Adipose tissue (tissue), 3 donors: ENCODE results near the gene AGK. TPM values are rescaled to one million over a fixed set of nuclear protein-coding genes. Genes with fewer than 3 reads are reported as not detected.
"Not testable (repeated sequence)": the region's sequence is repeated elsewhere in the genome, so short reads cannot be mapped to it uniquely, and the experiment has no call there.

Experiments used
- H3K27ac ChIP-seq: one replicate; pipeline ENCODE4 v1.5.1; 2013; ENCODE audit warnings: low read depth, low read length
- WGBS, 3 donors: extraction: QIAGEN DNeasy Blood & Tissue Kit; methylation state at CpG; one replicate each; pipeline ENCODE4 v1.1.7; 2013; 5-methylcytosine and 5-hydroxymethylcytosine counted together
- polyA plus RNA-seq, 3 donors: library from polyadenylated mRNA; stranded (reverse); fragments of 200-250 nt; gene quantifications; one replicate each; pipeline ENCODE4 v1.2.3, GENCODE V29; 2013
- donor health status: healthy with polysubstance abuse.
- donor health status: Bipolar disorder and iron deficiency.
- donor health status: healthy.

The AGK gene
- polyA plus RNA-seq, 3 donors = 6.1 to 12.7 (median 11.4) TPM

GRCh38 chr7:141663081-141663849 is 112.1 kb downstream of the AGK start:
- 44 to 59% (median 47%) methylated on average over 6 of the region's 6 CpGs for WGBS, 3 donors
- H3K27ac ChIP-seq = no peak overlapping the region

GRCh38 chr7:141664450-141664849 is 113.2 kb downstream of the AGK start:
- 49 to 96% (median 95%) methylated on average over 6 of the region's 6 CpGs for WGBS, 3 donors
- no peak overlapping the region for H3K27ac ChIP-seq

GRCh38 chr7:141665208-141666035 is 114.2 kb downstream of the AGK start:
- WGBS, 3 donors = 93 to 97% (median 94%) methylated on average over 18 of the region's 18 CpGs

DNA sequence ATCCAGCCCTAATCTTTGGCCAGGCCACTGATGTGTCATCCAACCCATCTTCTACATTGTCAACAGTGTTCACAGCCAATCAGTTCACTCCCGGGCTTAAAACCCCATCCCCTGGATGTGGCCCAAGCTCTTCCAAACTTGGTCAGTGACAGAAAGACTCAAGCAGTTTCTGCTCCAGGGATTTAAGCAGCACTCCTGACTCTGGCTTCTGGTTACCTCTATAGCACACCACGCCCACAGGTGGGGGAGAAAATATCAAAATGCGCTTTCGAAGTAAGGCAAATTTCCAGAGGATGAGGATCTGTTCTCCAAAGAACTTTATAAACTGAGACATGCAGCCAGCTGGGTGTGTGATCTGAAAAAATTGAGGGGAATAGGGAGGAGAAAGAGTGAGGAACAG is 114.9 kb downstream of the AGK start:
- WGBS, 3 donors = 90 to 92% (median 92%) methylated on average over 4 of the region's 4 CpGs
- H3K27ac ChIP-seq = no peak overlapping the region

More at GRCh38 chr7:141665208-141666035, 114.2 kb downstream of the AGK start:
- H3K27ac ChIP-seq = no peak overlapping the region

GRCh38 chr7:141668853-141669252 is 117.6 kb downstream of the AGK start:
- no peak overlapping the region for H3K27ac ChIP-seq
- WGBS, 3 donors = 91 to 95% (median 91%) methylated on average over 2 of the region's 2 CpGs

DNA sequence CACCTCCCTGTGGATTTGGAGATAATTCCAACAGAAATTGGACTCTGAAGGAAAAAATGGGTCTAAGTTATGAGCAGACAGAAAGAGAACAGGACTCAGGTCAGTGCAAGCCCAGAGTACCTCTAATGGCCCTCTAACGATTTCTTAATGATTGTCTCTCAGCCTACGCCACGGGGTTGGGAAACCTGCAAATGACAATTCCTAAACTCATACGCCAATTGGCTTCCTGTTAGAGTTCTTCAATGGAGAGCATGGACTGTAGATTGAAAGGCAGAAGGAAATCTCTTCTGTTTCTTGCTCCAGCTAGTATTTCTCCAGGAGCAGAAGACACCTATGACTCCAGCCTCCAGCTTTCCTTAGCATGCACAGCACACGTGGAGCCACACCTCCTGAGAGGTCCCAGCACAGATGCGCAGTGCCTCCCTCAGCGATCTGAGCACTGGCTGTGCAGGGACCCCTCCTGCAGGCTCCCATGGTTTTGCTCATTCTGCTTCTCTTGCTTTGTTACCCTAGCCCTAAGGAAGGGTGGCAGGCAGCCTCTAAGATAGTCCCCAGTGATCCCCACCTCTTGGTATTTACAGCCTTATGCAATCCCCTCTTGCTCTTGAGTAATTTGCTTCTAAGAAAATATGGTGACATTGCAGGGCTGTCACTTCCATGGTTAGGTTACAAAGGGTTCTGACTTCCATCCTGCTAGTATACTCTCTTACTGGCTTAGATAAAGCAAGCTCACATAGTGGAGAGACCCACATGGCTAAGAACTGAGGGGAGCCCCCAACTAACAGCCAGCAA is 120.7 kb downstream of the AGK start:
- WGBS, 3 donors = 76 to 97% (median 84%) methylated on average over 7 of the region's 7 CpGs
- H3K27ac ChIP-seq = no peak overlapping the region

DNA sequence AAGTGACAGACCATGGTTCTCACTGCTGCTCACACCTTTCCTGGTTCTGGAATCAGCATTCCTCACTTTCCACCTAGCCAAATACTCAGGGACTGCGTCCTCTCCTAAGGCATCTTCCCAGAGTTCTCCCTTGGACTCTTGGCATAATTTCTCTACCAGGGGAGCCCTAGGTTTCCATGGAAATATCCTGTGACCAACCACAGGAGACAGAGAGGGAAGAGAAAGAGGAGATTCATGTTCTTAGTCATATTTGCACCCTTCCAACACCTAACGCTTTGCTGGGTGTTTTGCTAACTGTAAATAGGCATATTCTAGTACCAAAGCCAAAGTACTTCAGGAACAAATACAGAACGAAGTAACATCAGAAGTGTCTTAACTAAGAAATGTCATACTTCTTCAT is 122.1 kb downstream of the AGK start:
- no peak overlapping the region for H3K27ac ChIP-seq
- WGBS, 3 donors = 90 to 95% (median 94%) methylated on average over 3 of the region's 3 CpGs

- WGBS, 3 donors = 75 to 85% (median 80%) methylated on average over 5 of the region's 5 CpGs
- no peak overlapping the region for H3K27ac ChIP-seq
These were observed 123.0 kb downstream of the AGK start for GRCh38 chr7:141674171-141674671.

DNA sequence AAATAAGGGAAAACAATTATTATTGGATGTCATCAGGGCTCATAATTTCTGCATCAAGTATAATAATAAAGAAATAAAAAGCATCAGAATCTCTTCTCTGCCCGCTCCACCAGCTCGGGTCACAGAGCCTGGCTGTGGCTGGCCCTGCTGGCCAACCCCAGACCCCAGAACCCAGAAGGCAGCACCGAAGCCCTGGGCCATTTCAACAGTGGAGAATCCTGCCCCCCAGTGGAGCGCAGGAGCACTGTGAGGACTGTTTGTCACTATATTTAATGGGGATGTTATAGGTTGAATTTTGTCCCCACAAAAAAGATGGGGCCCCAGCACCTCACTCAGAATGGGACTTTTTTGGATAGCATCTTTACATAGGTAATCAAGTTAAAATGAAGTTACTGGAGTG is 123.5 kb downstream of the AGK start:
- H3K27ac ChIP-seq = no peak overlapping the region
- WGBS, 3 donors = 68 to 75% (median 70%) methylated on average over 4 of the region's 4 CpGs

DNA sequence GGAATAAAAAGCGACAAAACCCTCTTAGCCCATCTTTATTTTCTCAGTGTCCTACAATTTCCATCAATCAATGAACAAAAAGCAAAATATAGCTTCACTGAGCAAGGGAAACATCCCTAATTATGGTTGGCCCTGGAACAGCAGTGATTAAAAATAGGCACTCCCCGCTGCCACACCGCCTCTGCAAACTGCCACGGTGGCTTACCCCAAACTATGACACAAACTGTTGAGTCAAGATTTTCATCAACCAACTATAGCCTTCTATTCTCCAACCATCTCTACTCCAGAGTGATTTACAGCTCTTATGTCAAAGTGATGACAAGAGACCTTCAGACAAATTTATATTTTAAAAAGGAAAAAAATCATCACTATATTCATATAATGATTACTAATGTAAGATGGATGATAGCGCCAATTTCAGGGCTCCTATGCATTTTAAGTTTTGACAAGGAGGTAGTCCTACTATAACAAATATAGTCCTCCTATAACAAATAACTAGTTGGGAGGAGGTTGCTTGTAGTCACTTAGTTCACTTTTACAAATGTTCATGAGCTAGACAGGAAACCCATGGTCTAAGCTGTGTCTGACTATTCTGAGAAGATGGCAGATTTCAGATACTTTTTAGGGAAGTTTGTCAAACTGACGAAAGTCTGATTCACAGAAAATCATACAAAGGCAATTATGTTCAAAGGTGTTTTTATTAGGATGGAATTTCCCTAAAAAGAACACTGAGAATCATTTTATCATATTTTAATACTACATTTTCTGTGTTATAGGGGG is 124.4 kb downstream of the AGK start:
- no peak overlapping the region for H3K27ac ChIP-seq
- WGBS, 3 donors = 75 to 96% (median 84%) methylated on average over 6 of the region's 6 CpGs

DNA sequence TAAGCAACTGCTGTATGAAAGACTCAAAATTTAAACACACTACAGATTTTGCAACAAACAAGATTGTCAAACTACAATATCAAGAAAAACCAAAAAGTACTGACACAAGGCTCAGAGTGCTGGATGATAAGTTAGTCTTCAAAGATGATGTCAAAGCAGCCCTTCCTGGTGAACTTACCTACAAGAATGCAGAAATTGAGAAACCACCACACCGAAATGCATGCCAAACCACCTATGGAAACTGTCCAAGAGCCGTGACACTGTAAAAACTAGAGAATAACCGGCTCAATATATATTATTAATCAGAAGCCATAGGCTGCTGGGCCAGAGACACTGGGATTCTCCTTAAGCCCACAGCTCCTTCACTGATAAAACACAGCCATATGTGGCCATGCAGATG is 125.4 kb downstream of the AGK start:
- H3K27ac ChIP-seq = no peak overlapping the region

GRCh38 chr7:141679014-141679413 is 127.8 kb downstream of the AGK start:
- no peak overlapping the region for H3K27ac ChIP-seq

More for the DNA sequence above, 125.4 kb downstream of the AGK start:
- WGBS, 3 donors = 53 to 96% (median 64%) methylated on average over 3 of the region's 3 CpGs

DNA sequence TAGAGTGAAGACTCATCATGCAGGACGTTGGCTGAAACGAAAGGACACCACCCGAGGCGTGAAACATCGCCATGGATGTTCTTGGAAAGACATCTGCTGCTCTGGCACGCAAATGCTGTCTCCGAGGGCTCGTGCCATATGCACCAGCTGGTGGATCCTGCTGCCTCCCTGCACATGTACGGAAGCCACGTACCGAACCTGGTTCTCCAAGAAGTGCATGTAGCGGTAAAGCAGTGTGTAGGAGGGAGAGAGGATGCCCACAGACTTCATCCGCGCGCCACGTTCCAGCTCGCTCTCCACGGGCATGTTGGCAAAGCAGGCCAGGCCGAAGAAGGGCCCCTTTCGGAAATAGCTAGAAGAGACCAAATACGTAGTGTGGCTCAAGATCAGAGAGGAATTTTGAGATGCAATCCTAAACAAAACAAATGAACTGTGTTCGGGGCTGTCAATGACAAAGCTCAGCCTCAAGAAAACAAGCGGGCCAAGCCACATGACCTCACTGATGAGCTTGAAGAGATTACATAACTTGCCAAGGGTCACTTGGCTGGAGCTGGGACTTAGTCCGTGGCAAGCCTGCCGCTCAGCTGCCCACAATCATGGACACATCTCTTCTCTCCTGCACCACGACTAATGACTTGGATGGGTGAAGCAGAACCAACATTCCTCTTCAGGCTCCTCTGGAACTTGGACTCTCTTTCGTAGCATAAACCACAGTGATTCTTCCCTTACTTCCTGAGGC is 134.2 kb downstream of the AGK start:
- H3K27ac ChIP-seq = no peak overlapping the region
- 89 to 91% (median 91%) methylated on average over 27 of the region's 27 CpGs for WGBS, 3 donors

- WGBS, 3 donors = 85 to 91% (median 90%) methylated on average over 3 of the region's 3 CpGs
- H3K27ac ChIP-seq = no peak overlapping the region
These were observed 134.9 kb downstream of the AGK start for GRCh38 chr7:141686074-141686473.

DNA sequence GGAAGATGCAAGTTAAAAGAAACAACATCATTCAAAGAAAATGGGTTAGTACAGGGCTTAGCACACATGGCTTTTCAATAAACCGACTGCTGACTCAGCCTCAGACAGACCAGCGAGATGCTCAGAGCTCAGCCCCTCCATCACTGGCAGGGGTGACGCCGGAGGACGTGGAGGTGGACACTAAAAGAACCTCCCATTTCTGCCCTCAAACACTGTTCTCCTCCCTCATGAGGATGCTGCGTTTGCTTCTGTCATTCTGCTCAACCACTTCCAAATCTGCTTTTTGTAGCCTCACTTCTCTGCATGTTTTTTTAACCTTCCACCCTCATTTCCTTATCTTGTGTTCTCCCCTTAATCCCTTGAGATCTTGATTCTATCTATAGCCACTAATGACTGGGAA is 135.5 kb downstream of the AGK start:
- no peak overlapping the region for H3K27ac ChIP-seq
- WGBS, 3 donors = 59 to 91% (median 62%) methylated on average over 6 of the region's 6 CpGs

DNA sequence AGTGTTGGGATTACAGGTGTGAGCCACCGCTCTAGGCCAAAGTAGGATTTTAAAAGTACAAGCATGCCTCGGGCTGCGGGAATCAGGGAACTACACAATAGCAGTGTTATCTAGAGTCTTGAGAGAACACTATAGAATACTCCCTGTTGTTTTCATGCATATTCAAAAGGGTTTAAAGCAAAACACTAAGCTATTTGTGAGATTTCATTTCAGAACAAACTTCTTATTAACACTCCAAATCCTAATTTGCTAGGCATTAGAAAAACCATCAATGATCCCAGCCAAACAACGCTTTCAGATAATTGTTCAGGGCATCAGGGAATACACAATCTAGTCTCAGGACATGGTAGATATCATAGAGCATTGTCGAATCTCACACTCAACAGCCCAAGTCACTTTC is 136.8 kb downstream of the AGK start:
- WGBS, 3 donors = 91 to 96% (median 94%) methylated on average over 5 of the region's 5 CpGs
- no peak overlapping the region for H3K27ac ChIP-seq

DNA sequence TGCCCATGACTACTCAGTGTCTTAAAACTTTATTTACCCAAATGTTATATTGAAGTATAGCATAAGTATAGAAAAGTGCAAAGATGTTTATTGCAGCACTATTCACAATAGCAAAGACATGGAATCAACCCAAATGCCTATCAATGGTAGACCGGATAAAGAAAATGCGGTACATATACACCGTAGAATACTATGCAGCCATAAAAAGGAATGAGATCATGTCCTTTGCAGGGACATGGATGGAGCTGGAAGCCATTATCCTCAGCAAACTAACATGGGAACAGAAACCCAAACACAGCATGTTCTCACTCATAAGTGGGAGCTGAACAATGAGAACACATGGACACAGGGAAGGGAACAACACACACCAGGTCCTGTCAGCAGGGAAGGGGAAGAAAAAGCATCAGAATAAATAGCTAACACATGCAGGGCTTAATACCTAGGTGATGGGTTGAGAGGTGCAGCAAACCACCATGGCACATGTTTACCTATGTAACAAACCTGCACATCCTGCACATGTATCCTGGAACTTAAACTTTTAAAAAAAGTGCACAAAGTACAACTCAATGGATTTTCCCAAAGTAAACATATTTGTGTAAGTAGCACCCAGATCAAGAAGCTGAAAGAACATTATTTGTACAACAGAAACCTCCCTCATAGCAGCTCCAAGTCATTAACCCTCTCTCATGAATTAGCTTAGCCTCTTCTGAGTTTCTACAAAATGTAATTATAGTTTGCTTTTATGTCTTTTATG is 138.0 kb downstream of the AGK start:
- H3K27ac ChIP-seq = not testable (repeated sequence)
- WGBS, 3 donors = 95 to 100% (median 98%) methylated on average over 3 of the region's 3 CpGs
